ENCODE measurements around the gene NOS1AP.

- TF ChIP-seq POLR2AphosphoS5 (IDR thresholded peaks at IDR 0.05; ENCODE audit: low read depth, low read length) (no peak), POLR2A (IDR thresholded peaks at IDR 0.05; ENCODE audit: low read depth, low read length) (no peak)
Observed at GRCh38 chr1:162388615-162389014, 319.1 kb downstream of the NOS1AP start.
